ENCODE data around the gene MEX3C.

The MEX3C gene

DNA sequence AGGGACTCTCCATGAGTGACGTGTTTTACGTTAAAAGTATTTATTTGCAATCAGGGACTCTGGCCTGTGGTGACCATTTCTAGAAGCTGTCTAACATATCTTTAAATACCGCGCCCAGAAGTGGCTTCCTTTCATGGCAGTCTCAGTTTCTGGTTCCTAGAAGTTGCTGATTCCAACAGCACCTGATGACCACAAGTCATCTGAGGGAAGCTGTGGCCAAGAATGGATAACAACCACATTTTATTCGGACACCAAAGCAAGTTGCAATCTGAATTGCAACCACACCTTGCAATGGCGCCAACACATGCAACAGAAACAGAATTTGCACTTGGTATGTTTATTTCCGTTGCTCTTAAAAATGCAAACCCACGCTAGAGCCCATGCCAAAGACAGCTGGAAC is 33.1 kb downstream of the MEX3C start:
- no peak for ATAC-seq
- TF ChIP-seq PPARA (CRISPR knock-in tag; IDR thresholded peaks at IDR 0.05; ENCODE audit: borderline replicate concordance) (no peak), BACH2 (CRISPR knock-in tag; IDR thresholded peaks at IDR 0.05; ENCODE audit: borderline replicate concordance) (no peak), ESRRG (CRISPR knock-in tag; IDR thresholded peaks at IDR 0.05) (no peak), TOX (CRISPR knock-in tag; IDR thresholded peaks at IDR 0.05; ENCODE audit: borderline replicate concordance) (no peak), ARNTL (CRISPR knock-in tag; IDR thresholded peaks at IDR 0.05; ENCODE audit: borderline replicate concordance, low read depth) (no peak), ZNF8 (CRISPR knock-in tag; IDR thresholded peaks at IDR 0.05) (no peak), ZFP3 (CRISPR knock-in tag; IDR thresholded peaks at IDR 0.05) (no peak)

DNA sequence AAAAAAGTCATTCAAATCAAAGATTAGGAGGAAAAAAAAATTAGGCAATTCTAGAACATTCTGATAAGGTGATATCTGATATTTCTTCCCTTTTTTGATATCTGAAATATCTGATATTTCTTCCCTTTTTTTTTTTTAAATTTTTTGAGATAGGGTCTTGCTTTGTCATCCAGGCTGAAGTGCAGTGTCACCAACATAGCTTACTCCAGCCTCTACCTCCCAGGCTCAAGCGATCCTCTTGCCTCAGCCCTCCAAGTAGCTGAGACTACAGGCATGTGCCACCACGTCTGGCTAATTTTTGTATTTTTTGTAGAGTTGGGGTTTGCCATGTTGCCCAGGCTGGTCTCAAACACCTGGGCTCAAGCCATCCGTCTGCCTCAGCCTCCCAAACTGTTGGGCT is 33.9 kb downstream of the MEX3C start:
- ATAC-seq: no peak
- TF ChIP-seq, protein P1, sequence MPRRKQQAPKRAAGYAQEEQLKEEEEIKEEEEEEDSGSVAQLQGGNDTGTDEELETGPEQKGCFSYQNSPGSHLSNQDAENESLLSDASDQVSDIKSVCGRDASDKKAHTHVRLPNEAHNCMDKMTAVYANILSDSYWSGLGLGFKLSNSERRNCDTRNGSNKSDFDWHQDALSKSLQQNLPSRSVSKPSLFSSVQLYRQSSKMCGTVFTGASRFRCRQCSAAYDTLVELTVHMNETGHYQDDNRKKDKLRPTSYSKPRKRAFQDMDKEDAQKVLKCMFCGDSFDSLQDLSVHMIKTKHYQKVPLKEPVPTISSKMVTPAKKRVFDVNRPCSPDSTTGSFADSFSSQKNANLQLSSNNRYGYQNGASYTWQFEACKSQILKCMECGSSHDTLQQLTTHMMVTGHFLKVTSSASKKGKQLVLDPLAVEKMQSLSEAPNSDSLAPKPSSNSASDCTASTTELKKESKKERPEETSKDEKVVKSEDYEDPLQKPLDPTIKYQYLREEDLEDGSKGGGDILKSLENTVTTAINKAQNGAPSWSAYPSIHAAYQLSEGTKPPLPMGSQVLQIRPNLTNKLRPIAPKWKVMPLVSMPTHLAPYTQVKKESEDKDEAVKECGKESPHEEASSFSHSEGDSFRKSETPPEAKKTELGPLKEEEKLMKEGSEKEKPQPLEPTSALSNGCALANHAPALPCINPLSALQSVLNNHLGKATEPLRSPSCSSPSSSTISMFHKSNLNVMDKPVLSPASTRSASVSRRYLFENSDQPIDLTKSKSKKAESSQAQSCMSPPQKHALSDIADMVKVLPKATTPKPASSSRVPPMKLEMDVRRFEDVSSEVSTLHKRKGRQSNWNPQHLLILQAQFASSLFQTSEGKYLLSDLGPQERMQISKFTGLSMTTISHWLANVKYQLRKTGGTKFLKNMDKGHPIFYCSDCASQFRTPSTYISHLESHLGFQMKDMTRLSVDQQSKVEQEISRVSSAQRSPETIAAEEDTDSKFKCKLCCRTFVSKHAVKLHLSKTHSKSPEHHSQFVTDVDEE (CRISPR knock-in tag; IDR thresholded peaks at IDR 0.05): no peak
- TF ChIP-seq, protein P2, sequence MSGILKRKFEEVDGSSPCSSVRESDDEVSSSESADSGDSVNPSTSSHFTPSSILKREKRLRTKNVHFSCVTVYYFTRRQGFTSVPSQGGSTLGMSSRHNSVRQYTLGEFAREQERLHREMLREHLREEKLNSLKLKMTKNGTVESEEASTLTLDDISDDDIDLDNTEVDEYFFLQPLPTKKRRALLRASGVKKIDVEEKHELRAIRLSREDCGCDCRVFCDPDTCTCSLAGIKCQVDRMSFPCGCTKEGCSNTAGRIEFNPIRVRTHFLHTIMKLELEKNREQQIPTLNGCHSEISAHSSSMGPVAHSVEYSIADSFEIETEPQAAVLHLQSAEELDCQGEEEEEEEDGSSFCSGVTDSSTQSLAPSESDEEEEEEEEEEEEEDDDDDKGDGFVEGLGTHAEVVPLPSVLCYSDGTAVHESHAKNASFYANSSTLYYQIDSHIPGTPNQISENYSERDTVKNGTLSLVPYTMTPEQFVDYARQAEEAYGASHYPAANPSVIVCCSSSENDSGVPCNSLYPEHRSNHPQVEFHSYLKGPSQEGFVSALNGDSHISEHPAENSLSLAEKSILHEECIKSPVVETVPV (CRISPR knock-in tag; IDR thresholded peaks at IDR 0.05): no peak
- TF ChIP-seq SNAI2 (CRISPR knock-in tag; IDR thresholded peaks at IDR 0.05) (no peak), ZNF565 (CRISPR knock-in tag; conservative IDR thresholded peaks at IDR 0.05; ENCODE audit: low read depth) (no peak), RARB (CRISPR knock-in tag; IDR thresholded peaks at IDR 0.05) (no peak), ZC3H10 (CRISPR knock-in tag; IDR thresholded peaks at IDR 0.05) (no peak), OSR1 (CRISPR knock-in tag; IDR thresholded peaks at IDR 0.05) (no peak), ISL1 (CRISPR knock-in tag; IDR thresholded peaks at IDR 0.05) (no peak), ESRRG (CRISPR knock-in tag; IDR thresholded peaks at IDR 0.05) (no peak)

DNA sequence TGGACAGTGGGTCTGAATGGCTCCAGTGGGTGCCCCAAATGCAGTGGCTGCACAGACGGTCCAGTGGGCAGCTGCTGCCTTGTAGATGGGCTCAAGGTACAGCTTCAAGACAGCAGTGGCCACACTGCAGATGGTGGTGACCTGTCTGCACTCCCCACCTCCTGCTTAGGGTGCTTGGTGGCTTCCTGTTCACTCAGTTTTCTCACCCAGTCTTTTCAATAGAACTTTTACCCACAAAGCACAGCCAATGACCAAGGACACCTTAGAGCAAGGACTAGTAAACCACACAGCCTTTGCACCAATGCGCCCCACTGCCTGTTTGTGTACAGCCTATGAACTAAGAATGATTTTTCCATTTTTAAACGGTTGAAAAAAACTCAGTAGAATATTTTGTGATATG is 34.9 kb downstream of the MEX3C start:
- TF ChIP-seq ZFP3 (CRISPR knock-in tag; IDR thresholded peaks at IDR 0.05) (no peak), ISL1 (CRISPR knock-in tag; IDR thresholded peaks at IDR 0.05) (no peak), ZC3H10 (CRISPR knock-in tag; IDR thresholded peaks at IDR 0.05) (no peak), BACH2 (CRISPR knock-in tag; IDR thresholded peaks at IDR 0.05; ENCODE audit: borderline replicate concordance) (no peak), OSR1 (CRISPR knock-in tag; IDR thresholded peaks at IDR 0.05) (no peak), TCF4 (CRISPR knock-in tag; IDR thresholded peaks at IDR 0.05; ENCODE audit: borderline replicate concordance) (no peak), TOX (CRISPR knock-in tag; IDR thresholded peaks at IDR 0.05; ENCODE audit: borderline replicate concordance) (no peak)
- TF ChIP-seq, protein P3, sequence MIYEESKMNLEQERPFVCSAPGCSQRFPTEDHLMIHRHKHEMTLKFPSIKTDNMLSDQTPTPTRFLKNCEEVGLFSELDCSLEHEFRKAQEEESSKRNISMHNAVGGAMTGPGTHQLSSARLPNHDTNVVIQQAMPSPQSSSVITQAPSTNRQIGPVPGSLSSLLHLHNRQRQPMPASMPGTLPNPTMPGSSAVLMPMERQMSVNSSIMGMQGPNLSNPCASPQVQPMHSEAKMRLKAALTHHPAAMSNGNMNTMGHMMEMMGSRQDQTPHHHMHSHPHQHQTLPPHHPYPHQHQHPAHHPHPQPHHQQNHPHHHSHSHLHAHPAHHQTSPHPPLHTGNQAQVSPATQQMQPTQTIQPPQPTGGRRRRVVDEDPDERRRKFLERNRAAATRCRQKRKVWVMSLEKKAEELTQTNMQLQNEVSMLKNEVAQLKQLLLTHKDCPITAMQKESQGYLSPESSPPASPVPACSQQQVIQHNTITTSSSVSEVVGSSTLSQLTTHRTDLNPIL (CRISPR knock-in tag; IDR thresholded peaks at IDR 0.05; ENCODE audit: low read depth): no peak
- TF ChIP-seq, protein P2 (CRISPR knock-in tag; IDR thresholded peaks at IDR 0.05): no peak
- TF ChIP-seq, protein P1 (CRISPR knock-in tag; IDR thresholded peaks at IDR 0.05): no peak
- no peak for ATAC-seq

DNA sequence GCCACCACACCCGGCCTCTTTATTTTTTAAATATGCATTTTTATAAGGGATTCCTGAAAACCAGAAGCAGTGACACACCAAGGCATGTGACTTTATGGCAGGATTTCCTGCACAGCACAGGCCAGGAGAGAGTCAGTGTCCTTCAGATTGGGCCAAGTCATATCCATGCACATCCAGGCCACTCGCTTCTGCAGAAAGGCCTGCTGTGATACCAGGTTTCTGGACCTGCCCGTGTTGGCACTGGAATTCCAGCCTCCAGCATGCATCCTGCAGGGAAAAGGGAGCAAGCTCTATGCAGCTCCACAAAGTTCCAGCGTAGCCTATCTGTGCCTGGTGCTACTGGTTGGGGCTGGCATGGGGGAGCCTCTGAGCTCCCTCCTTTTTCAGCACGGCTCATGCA is 36.8 kb downstream of the MEX3C start:
- ATAC-seq: no peak
- TF ChIP-seq SNAI2 (CRISPR knock-in tag; IDR thresholded peaks at IDR 0.05): no peak
- no peak for TF ChIP-seq ZNF565 (CRISPR knock-in tag; conservative IDR thresholded peaks at IDR 0.05; ENCODE audit: low read depth)
- TF ChIP-seq, protein P1 (CRISPR knock-in tag; IDR thresholded peaks at IDR 0.05): no peak
- no peak for TF ChIP-seq ZFP3 (CRISPR knock-in tag; IDR thresholded peaks at IDR 0.05)
- no peak for TF ChIP-seq ARNTL (CRISPR knock-in tag; IDR thresholded peaks at IDR 0.05; ENCODE audit: borderline replicate concordance, low read depth)
- no peak for TF ChIP-seq ISL1 (CRISPR knock-in tag; IDR thresholded peaks at IDR 0.05)
- TF ChIP-seq, protein P4, sequence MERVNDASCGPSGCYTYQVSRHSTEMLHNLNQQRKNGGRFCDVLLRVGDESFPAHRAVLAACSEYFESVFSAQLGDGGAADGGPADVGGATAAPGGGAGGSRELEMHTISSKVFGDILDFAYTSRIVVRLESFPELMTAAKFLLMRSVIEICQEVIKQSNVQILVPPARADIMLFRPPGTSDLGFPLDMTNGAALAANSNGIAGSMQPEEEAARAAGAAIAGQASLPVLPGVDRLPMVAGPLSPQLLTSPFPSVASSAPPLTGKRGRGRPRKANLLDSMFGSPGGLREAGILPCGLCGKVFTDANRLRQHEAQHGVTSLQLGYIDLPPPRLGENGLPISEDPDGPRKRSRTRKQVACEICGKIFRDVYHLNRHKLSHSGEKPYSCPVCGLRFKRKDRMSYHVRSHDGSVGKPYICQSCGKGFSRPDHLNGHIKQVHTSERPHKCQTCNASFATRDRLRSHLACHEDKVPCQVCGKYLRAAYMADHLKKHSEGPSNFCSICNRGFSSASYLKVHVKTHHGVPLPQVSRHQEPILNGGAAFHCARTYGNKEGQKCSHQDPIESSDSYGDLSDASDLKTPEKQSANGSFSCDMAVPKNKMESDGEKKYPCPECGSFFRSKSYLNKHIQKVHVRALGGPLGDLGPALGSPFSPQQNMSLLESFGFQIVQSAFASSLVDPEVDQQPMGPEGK (CRISPR knock-in tag; IDR thresholded peaks at IDR 0.05; ENCODE audit: borderline replicate concordance): no peak
- TF ChIP-seq RARB (CRISPR knock-in tag; IDR thresholded peaks at IDR 0.05): no peak
- no peak for TF ChIP-seq ESRRG (CRISPR knock-in tag; IDR thresholded peaks at IDR 0.05)
- TF ChIP-seq TOX (CRISPR knock-in tag; IDR thresholded peaks at IDR 0.05; ENCODE audit: borderline replicate concordance): no peak

Measured in SK-N-SH treated with all-trans-retinoic acid at 6 μM for 48 hours (cell line).